ENCODE data around the gene PHKB. TPM values are rescaled to one million over a fixed set of nuclear protein-coding genes. Genes with fewer than 3 reads are reported as not detected.
A peak's percentile ranks its signal among the peaks of the same experiment; 100 is the strongest.

Gene PHKB
- total RNA-seq, 1 experiment from 2014 or later, result 38.8 TPM

DNA sequence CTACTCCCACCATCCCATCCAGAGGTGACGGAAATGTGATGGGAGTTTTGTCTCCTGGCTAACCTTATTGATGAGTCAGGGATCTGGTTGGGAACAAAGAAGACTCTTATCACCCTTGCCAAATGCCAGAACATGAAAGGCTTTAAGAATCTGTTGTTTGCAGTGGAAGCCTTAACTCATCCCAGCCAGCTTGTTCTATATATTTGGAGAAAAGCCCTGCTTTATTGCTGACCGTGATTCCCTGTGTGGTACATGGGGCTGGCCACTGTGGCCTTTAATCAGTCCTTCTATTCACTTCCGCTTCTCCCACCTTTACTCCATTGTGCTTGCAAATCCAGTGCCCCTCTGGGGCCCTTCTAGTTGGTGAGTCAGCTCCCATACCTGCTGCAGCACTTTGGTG, 156.6 kb downstream of the PHKB start:
- Histone ChIP-seq H4K5ac (ENCODE audit: insufficient read length, low read depth, low read length) (no peak overlapping the region), H3K56ac (ENCODE audit: insufficient read length, low read depth, low read length) (no peak overlapping the region), H3K27ac (ENCODE audit: insufficient read length, low read depth, low read length) (no peak overlapping the region), H3K27me3 (ENCODE audit: insufficient read depth, low read length) (no peaks in the 10 kb centered on the region), H3K9me3 (ENCODE audit: control insufficient read depth, low read depth, low read length) (no peaks in the 10 kb centered on the region), H3K4me2 (ENCODE audit: insufficient read depth, insufficient read length, low read length) (no peak overlapping the region), H3K4ac (ENCODE audit: low read depth, low read length) (no peak overlapping the region), H2BK15ac (ENCODE audit: low read depth, low read length) (no peak overlapping the region), H4K8ac (replicated peaks; ENCODE audit: insufficient read length, low read depth, low read length) (no peak overlapping the region), H2AFZ (ENCODE audit: low read length) (no peak overlapping the region), H3K79me2 (ENCODE audit: insufficient read depth, low read length) (no peaks in the 10 kb centered on the region), H3K79me1 (ENCODE audit: insufficient read depth, low read depth, low read length, poor library complexity, severe bottlenecking) (no peaks in the 10 kb centered on the region), H3K23me2 (ENCODE audit: insufficient read length, low read depth, low read length, poor library complexity, severe bottlenecking) (no peaks in the 10 kb centered on the region), H4K20me1 (ENCODE audit: control insufficient read depth, insufficient read depth, insufficient read length) (no peaks in the 10 kb centered on the region), H2BK20ac (ENCODE audit: low read depth, low read length, poor library complexity, severe bottlenecking) (no peak overlapping the region), H3K4me1 (ENCODE audit: insufficient read depth, low read length) (no peaks in the 10 kb centered on the region), H2BK120ac (ENCODE audit: low read depth, low read length, poor library complexity, severe bottlenecking) (no peak overlapping the region), H3K9ac (ENCODE audit: extremely low read depth, insufficient read length, low read length) (no peak overlapping the region), H2AK5ac (ENCODE audit: insufficient read length, low read length) (no peak overlapping the region), H3K14ac (ENCODE audit: insufficient read depth, low read length) (no peak overlapping the region), H2BK5ac (ENCODE audit: insufficient read length, low read length) (no peak overlapping the region), H3T11ph (ENCODE audit: low read length) (no peak overlapping the region), H4K91ac (ENCODE audit: insufficient read length, low read depth, low read length) (no peak overlapping the region), H2BK12ac (ENCODE audit: insufficient read length, low read depth, low read length) (no peak overlapping the region), H3K23ac (ENCODE audit: insufficient read length, low read depth, low read length) (no peak overlapping the region), H3K18ac (ENCODE audit: insufficient read length, low read depth, low read length) (no peak overlapping the region)
- peaks cover 9 to 14% of the 10 kb centered on the region in 2 experiments for H3K4me1 Mint-ChIP-seq
- no peaks in the 10 kb centered on the region for H3K9me3 Mint-ChIP-seq
- peaks cover 0 to 7% (median 0%) of the 10 kb centered on the region in 3 experiments; a peak in 1 of 7 replicates for H3K36me3 Mint-ChIP-seq (ENCODE audit: insufficient read depth in 1 of 3, low read depth in 3 of 3)
- WGBS (ENCODE audit: extremely low coverage, insufficient read length, low lambda C conversion rate), result no CpG with 5 or more reads among the region's 3 CpGs
- no peaks in the 10 kb centered on the region for H3K27me3 Mint-ChIP-seq (ENCODE audit: low read depth)
- TF ChIP-seq, protein P1, sequence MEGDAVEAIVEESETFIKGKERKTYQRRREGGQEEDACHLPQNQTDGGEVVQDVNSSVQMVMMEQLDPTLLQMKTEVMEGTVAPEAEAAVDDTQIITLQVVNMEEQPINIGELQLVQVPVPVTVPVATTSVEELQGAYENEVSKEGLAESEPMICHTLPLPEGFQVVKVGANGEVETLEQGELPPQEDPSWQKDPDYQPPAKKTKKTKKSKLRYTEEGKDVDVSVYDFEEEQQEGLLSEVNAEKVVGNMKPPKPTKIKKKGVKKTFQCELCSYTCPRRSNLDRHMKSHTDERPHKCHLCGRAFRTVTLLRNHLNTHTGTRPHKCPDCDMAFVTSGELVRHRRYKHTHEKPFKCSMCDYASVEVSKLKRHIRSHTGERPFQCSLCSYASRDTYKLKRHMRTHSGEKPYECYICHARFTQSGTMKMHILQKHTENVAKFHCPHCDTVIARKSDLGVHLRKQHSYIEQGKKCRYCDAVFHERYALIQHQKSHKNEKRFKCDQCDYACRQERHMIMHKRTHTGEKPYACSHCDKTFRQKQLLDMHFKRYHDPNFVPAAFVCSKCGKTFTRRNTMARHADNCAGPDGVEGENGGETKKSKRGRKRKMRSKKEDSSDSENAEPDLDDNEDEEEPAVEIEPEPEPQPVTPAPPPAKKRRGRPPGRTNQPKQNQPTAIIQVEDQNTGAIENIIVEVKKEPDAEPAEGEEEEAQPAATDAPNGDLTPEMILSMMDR (conservative IDR thresholded peaks at IDR 0.05), result no peak
- no peak overlapping the region for H3K4me3 Mint-ChIP-seq
- peak overlapping the region in 2 of 3 experiments; percentile 49 to 58; a peak in 2 of 7 replicates for H3K27ac Mint-ChIP-seq
- no peak for DNase-seq
